GM12874 (cell line): Measurements from ENCODE around the gene RGL1.

Experiments
- CTCF ChIP-seq: IDR thresholded peaks from 2 replicates; pipeline ENCODE4 v1.5.1; 2011; ENCODE audit warnings: low read depth, mild to moderate bottlenecking, control low read depth, low read length, moderate library complexity; ENCODE audit not compliant: insufficient read depth

The RGL1 gene

GRCh38 chr1:183792300-183792699 lies 12.6 kb upstream of the RGL1 start:
- no peak for TF ChIP-seq CTCF

GRCh38 chr1:183794088-183794487 lies 10.8 kb upstream of the RGL1 start:
- no peak for TF ChIP-seq CTCF

GRCh38 chr1:183800449-183800848 lies 4.5 kb upstream of the RGL1 start:
- no peak for TF ChIP-seq CTCF

- TF ChIP-seq CTCF = no peak
Observed at GRCh38 chr1:183801649-183802048, 3.3 kb upstream of the RGL1 start.

GRCh38 chr1:183804387-183804786 lies 533 bp upstream of the RGL1 start:
- no peak for TF ChIP-seq CTCF

- no peak for TF ChIP-seq CTCF
Observed at GRCh38 chr1:183806125-183806524, 1.2 kb downstream of the RGL1 start.

GRCh38 chr1:183806675-183807074 lies 1.8 kb downstream of the RGL1 start:
- no peak for TF ChIP-seq CTCF
